Thyroid gland (tissue), 4 donors: ENCODE data around the gene OMG.
"Not testable (repeated sequence)": the region's sequence is repeated elsewhere in the genome, so short reads cannot be mapped to it uniquely, and the experiment has no call there.

Experiments used
- CTCF ChIP-seq, 6 experiments: fragments of 200-600 bp in 3 of 6; fragments of 450-650 bp in 3 of 6; sonication (generic) in 3 of 6; IDR thresholded peaks; one replicate each; pipeline ENCODE4 v1.5.1; 2016 to 2019; ENCODE audit warnings: antibody characterized with exemption in 6 of 6, mild to moderate bottlenecking in 2 of 6, inconsistent platforms in 1 of 6, moderate library complexity in 1 of 6
- POLR2A ChIP-seq, 2 donors: fragments of 450-650 bp; IDR thresholded peaks; one replicate each; pipeline ENCODE4 v1.6.1; 2017; ENCODE audit warnings: antibody characterized with exemption in 2 of 2, mild to moderate bottlenecking in 2 of 2, moderate library complexity in 1 of 2

GRCh38 chr17:31287932-31288331, 9.1 kb downstream of the OMG start:
- TF ChIP-seq CTCF, POLR2A (IDR thresholded peaks at IDR 0.05): not testable (repeated sequence)
